Endodermal cell (in vitro differentiated cells): Measurements from ENCODE around the gene ITIH1. TPM values are rescaled to one million over a fixed set of nuclear protein-coding genes. Genes with fewer than 3 reads are reported as not detected.
A peak's percentile ranks its signal among the peaks of the same experiment; 100 is the strongest.

Experiments
- DNase-seq: peaks from one replicate; pipeline ENCODE4 v3.0.0-alpha.2; 2017
- H3K27ac ChIP-seq: 2 replicates; pipeline ENCODE4 v1.5.1; 2013; ENCODE audit warnings: mild to moderate bottlenecking, low read depth, low read length, moderate library complexity
- H3K27me3 ChIP-seq: 2 replicates; pipeline ENCODE4 v1.6.1; 2013; ENCODE audit warnings: mild to moderate bottlenecking, low read length, moderate library complexity; ENCODE audit not compliant: insufficient read depth, control insufficient read depth, poor library complexity, severe bottlenecking
- H3K36me3 ChIP-seq: 2 replicates; pipeline ENCODE4 v1.7.0; 2013; ENCODE audit warnings: mild to moderate bottlenecking, low read length, moderate library complexity; ENCODE audit not compliant: control insufficient read depth, insufficient read depth
- H3K4me1 ChIP-seq: one replicate; pipeline ENCODE4 v1.7.0; 2013; ENCODE audit warnings: low read length; ENCODE audit not compliant: control insufficient read depth, insufficient read depth
- H3K4me3 ChIP-seq: 2 replicates; pipeline ENCODE4 v1.5.1; 2013; ENCODE audit warnings: mild to moderate bottlenecking, low read length, moderate library complexity
- H3K9ac ChIP-seq: 2 replicates; pipeline ENCODE4 v1.6.1; 2013; ENCODE audit warnings: mild to moderate bottlenecking, low read length, moderate library complexity; ENCODE audit not compliant: poor library complexity, severe bottlenecking; ENCODE audit errors: extremely low read depth
- H3K9me3 ChIP-seq: 2 replicates; pipeline ENCODE4 v1.6.1; 2013; ENCODE audit warnings: mild to moderate bottlenecking, low read length, moderate library complexity; ENCODE audit not compliant: control insufficient read depth
- H3K27ac Mint-ChIP-seq: 2 replicates; pipeline ENCODE4 v1.8.0; 2020; ENCODE audit warnings: mixed read lengths
- H3K27me3 Mint-ChIP-seq: 2 replicates; pipeline ENCODE4 v1.8.0; 2021; ENCODE audit warnings: mild to moderate bottlenecking, mixed read lengths; ENCODE audit not compliant: insufficient read depth
- H3K36me3 Mint-ChIP-seq: 2 replicates; pipeline ENCODE4 v1.8.0; 2020; ENCODE audit warnings: low read depth, mixed read lengths
- H3K4me1 Mint-ChIP-seq: 2 replicates; pipeline ENCODE4 v1.8.0; 2020; ENCODE audit warnings: mixed read lengths
- H3K4me3 Mint-ChIP-seq: 2 replicates; pipeline ENCODE4 v1.8.0; 2020; ENCODE audit warnings: mild to moderate bottlenecking, moderate library complexity, mixed read lengths
- H3K9me3 Mint-ChIP-seq: 2 replicates; pipeline ENCODE4 v1.8.0; 2020; ENCODE audit warnings: mild to moderate bottlenecking, mixed read lengths
- CTCF ChIP-seq: fragments of 200-600 bp; sonication (generic); conservative IDR thresholded peaks from 2 replicates; pipeline ENCODE4 v1.5.0; 2021; ENCODE audit warnings: antibody characterized with exemption, mild to moderate bottlenecking
- WGBS, 2 experiments: methylation state at CpG; one replicate each; pipeline versions ENCODE4 v1.1.5 to v1.1.7; 2013; ENCODE audit warnings: missing lambda C conversion rate in 2 of 2, mixed read lengths in 1 of 2; ENCODE audit not compliant: insufficient coverage in 1 of 2, insufficient read length in 1 of 2; 5-methylcytosine and 5-hydroxymethylcytosine counted together
- total RNA-seq, 2 donors: library from RNA; stranded (reverse); fragmentation: NEBNext Ultra II Directional in 1 of 2; extraction: Animal tissue kit (Norgen Biotek cat#: 25700) in 1 of 2; gene quantifications; 2 replicates in 1 of 2; 3 replicates in 1 of 2; pipeline ENCODE4 v1.2.1, GENCODE V29; 2021

Gene ITIH1
- total RNA-seq, 2 donors from 2014 or later, result not detected

DNA sequence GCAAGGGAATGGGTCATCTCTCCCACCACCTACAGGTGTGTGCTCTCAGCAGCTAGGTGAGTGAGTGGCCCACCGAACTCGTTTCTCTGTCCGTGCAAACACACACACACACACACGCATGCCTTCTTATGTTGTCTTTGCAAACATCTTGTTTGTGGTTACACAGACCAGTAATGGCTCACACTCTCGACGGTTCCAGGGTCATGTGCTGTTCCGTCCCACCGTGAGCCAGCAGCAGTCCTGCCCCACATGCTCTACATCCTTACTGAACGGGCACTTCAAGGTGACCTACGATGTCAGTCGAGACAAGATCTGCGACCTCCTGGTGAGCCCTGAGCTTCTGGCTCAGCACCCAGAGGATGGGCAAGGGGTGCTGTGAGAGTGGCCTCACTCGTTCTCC lies 4.3 kb downstream of the ITIH1 start:
- no peak overlapping the region for H3K9ac ChIP-seq
- Mint-ChIP-seq H3K4me1 (no peaks in the 10 kb centered on the region), H3K27me3 (peaks cover 5% of the 10 kb centered on the region), H3K9me3 (no peaks in the 10 kb centered on the region), H3K27ac (no peak overlapping the region), H3K4me3 (no peak overlapping the region), H3K36me3 (no peaks in the 10 kb centered on the region)
- H3K9me3 ChIP-seq, result no peaks in the 10 kb centered on the region
- no peak for TF ChIP-seq CTCF
- peaks cover 7% of the 10 kb centered on the region for H3K27me3 ChIP-seq
- no peaks in the 10 kb centered on the region for H3K4me1 ChIP-seq
- no peak overlapping the region for H3K27ac ChIP-seq
- 85 to 87% methylated on average over 13 of the region's 13 CpGs for WGBS, 2 experiments
- H3K36me3 ChIP-seq, result no peaks in the 10 kb centered on the region
- DNase-seq, result peak; percentile 22
- no peak overlapping the region for H3K4me3 ChIP-seq

GRCh38 chr3:52782412-52783210 lies 5.2 kb downstream of the ITIH1 start:
- WGBS, 2 experiments, result 71 to 79% methylated on average over 7 to 12 of the region's 12 CpGs
- no peak for TF ChIP-seq CTCF
- Mint-ChIP-seq H3K27me3 (peaks cover 5% of the 10 kb centered on the region), H3K9me3 (no peaks in the 10 kb centered on the region), H3K36me3 (no peaks in the 10 kb centered on the region), H3K27ac (no peak overlapping the region), H3K4me1 (no peaks in the 10 kb centered on the region), H3K4me3 (no peak overlapping the region)
- Histone ChIP-seq H3K4me1 (no peaks in the 10 kb centered on the region), H3K9ac (no peak overlapping the region), H3K27ac (no peak overlapping the region), H3K27me3 (peaks cover 7% of the 10 kb centered on the region), H3K4me3 (no peak overlapping the region), H3K36me3 (no peaks in the 10 kb centered on the region), H3K9me3 (no peaks in the 10 kb centered on the region)
- peak; percentile 38 for DNase-seq

DNA sequence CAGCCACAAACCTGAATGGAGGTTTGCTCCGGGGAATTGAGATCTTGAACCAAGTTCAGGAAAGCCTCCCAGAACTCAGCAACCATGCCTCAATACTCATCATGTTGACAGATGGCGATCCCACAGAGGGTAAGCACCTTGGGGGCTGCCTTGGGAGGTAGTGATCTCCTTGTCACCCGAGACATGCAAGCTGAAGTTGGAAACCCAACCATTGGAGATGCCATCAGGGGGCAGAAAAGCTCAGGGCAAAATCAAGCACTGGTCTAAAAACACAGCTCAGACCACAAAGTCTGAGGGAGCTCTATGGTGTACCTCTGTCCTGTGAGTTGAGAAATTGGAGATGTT lies 5.8 kb downstream of the ITIH1 start:
- H3K9me3 ChIP-seq, result no peaks in the 10 kb centered on the region
- H3K4me3 ChIP-seq, result no peak overlapping the region
- TF ChIP-seq CTCF, result no peak
- Mint-ChIP-seq H3K27ac (no peak overlapping the region), H3K36me3 (no peaks in the 10 kb centered on the region), H3K9me3 (no peaks in the 10 kb centered on the region), H3K27me3 (peaks cover 5% of the 10 kb centered on the region), H3K4me1 (no peaks in the 10 kb centered on the region), H3K4me3 (no peak overlapping the region)
- DNase-seq, result no peak
- no peak overlapping the region for H3K27ac ChIP-seq
- peaks cover 7% of the 10 kb centered on the region for H3K27me3 ChIP-seq
- H3K36me3 ChIP-seq, result no peaks in the 10 kb centered on the region
- no peaks in the 10 kb centered on the region for H3K4me1 ChIP-seq
- 88 to 95% methylated on average over 2 to 3 of the region's 3 CpGs for WGBS, 2 experiments
- no peak overlapping the region for H3K9ac ChIP-seq
